ENCODE results near the gene PHC2. TPM values are rescaled to one million over a fixed set of nuclear protein-coding genes. Genes with fewer than 3 reads are reported as not detected.

The PHC2 gene
- total RNA-seq, 1 experiment from 2014 or later = 176 TPM

GRCh38 chr1:33390542-33390941 is 40.4 kb downstream of the PHC2 start:
- no TSS peak for BruUV-seq (replicated peaks)
- ChIA-PET POLR2A (no interaction called here), CTCF (no interaction called here)

More at GRCh38 chr1:33390542-33390941, 40.4 kb downstream of the PHC2 start:
- Histone ChIP-seq H2AFZ (ENCODE audit: low read depth, low read length, poor library complexity, severe bottlenecking) (no peak overlapping the region), H3K27ac (ENCODE audit: low read depth, low read length) (no peak overlapping the region), H3K4me2 (ENCODE audit: low read length) (no peak overlapping the region), H4K20me1 (ENCODE audit: insufficient read depth) (peaks cover 7% of the 10 kb centered on the region; the same call in 1 of the 2 replicates), H3K27me3 (ENCODE audit: insufficient read depth, low read length) (no peaks in the 10 kb centered on the region), H3K79me2 (ENCODE audit: insufficient read depth, low read length) (peaks cover 84% of the 10 kb centered on the region), H3K4me3 (replicated peaks in 1 of 2; ENCODE audit: low read depth in 1 of 2, low read length in 2 of 2) (no peak overlapping the region), H3K4me1 (ENCODE audit: control insufficient read depth in 1 of 2, insufficient read depth in 2 of 2, low read length in 2 of 2) (peaks cover 0 to 29% of the 10 kb centered on the region in 2 experiments; a peak in 2 of 4 replicates), H3K9me3 (ENCODE audit: control insufficient read depth in 1 of 2, insufficient read depth in 1 of 2, low read depth in 1 of 2, low read length in 2 of 2) (no peaks in the 10 kb centered on the region), H3K9me2 (ENCODE audit: insufficient read depth) (no peaks in the 10 kb centered on the region), H3K36me3 (ENCODE audit: control insufficient read depth in 1 of 2, insufficient read depth in 2 of 2, low read length in 2 of 2) (0 out of 4 replicates have a peak, but pooled peaks cover 0 to under 1% of the 10 kb centered on the region in 2 experiments), H3K9ac (ENCODE audit: low read length) (no peak overlapping the region)
- no peak for TF ChIP-seq SIN3A (IDR thresholded peaks at IDR 0.05; ENCODE audit: low read depth)
- TF ChIP-seq SRF (IDR thresholded peaks at IDR 0.05; ENCODE audit: low read depth) = no peak
- no peak for TF ChIP-seq POLR2A (IDR thresholded peaks at IDR 0.05; ENCODE audit: borderline replicate concordance, extremely low read depth, insufficient read depth, insufficient read length)
- no peak for TF ChIP-seq POLR2AphosphoS5 (IDR thresholded peaks at IDR 0.05; ENCODE audit: low read depth, low read length)
- TF ChIP-seq CTCF (IDR thresholded peaks at IDR 0.05 in 2 of 3, conservative IDR thresholded peaks at IDR 0.05 in 1 of 3; ENCODE audit: borderline replicate concordance in 1 of 3, insufficient read depth in 1 of 3, low read depth in 2 of 3, low read length in 2 of 3) = no peak
- TF ChIP-seq, protein P1, sequence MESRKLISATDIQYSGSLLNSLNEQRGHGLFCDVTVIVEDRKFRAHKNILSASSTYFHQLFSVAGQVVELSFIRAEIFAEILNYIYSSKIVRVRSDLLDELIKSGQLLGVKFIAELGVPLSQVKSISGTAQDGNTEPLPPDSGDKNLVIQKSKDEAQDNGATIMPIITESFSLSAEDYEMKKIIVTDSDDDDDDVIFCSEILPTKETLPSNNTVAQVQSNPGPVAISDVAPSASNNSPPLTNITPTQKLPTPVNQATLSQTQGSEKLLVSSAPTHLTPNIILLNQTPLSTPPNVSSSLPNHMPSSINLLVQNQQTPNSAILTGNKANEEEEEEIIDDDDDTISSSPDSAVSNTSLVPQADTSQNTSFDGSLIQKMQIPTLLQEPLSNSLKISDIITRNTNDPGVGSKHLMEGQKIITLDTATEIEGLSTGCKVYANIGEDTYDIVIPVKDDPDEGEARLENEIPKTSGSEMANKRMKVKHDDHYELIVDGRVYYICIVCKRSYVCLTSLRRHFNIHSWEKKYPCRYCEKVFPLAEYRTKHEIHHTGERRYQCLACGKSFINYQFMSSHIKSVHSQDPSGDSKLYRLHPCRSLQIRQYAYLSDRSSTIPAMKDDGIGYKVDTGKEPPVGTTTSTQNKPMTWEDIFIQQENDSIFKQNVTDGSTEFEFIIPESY (IDR thresholded peaks at IDR 0.05; ENCODE audit: extremely low read depth, insufficient replicate concordance, low read length) = no peak
- no peak for TF ChIP-seq ATF3 (IDR thresholded peaks at IDR 0.05)
- TF ChIP-seq ZFX (IDR thresholded peaks at IDR 0.05) = no peak
- TF ChIP-seq RAD21 (IDR thresholded peaks at IDR 0.05; ENCODE audit: low read depth) = no peak
- no peak for TF ChIP-seq JUND (IDR thresholded peaks at IDR 0.05)
- TF ChIP-seq CBX3 (IDR thresholded peaks at IDR 0.05; ENCODE audit: low read depth) = no peak
- TF ChIP-seq, protein P2, sequence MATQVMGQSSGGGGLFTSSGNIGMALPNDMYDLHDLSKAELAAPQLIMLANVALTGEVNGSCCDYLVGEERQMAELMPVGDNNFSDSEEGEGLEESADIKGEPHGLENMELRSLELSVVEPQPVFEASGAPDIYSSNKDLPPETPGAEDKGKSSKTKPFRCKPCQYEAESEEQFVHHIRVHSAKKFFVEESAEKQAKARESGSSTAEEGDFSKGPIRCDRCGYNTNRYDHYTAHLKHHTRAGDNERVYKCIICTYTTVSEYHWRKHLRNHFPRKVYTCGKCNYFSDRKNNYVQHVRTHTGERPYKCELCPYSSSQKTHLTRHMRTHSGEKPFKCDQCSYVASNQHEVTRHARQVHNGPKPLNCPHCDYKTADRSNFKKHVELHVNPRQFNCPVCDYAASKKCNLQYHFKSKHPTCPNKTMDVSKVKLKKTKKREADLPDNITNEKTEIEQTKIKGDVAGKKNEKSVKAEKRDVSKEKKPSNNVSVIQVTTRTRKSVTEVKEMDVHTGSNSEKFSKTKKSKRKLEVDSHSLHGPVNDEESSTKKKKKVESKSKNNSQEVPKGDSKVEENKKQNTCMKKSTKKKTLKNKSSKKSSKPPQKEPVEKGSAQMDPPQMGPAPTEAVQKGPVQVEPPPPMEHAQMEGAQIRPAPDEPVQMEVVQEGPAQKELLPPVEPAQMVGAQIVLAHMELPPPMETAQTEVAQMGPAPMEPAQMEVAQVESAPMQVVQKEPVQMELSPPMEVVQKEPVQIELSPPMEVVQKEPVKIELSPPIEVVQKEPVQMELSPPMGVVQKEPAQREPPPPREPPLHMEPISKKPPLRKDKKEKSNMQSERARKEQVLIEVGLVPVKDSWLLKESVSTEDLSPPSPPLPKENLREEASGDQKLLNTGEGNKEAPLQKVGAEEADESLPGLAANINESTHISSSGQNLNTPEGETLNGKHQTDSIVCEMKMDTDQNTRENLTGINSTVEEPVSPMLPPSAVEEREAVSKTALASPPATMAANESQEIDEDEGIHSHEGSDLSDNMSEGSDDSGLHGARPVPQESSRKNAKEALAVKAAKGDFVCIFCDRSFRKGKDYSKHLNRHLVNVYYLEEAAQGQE (IDR thresholded peaks at IDR 0.05; ENCODE audit: low read depth) = no peak
- TF ChIP-seq SP1 (IDR thresholded peaks at IDR 0.05; ENCODE audit: low read depth) = no peak
- TF ChIP-seq, protein P3, sequence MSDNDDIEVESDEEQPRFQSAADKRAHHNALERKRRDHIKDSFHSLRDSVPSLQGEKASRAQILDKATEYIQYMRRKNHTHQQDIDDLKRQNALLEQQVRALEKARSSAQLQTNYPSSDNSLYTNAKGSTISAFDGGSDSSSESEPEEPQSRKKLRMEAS (IDR thresholded peaks at IDR 0.05) = no peak
- TF ChIP-seq EZH2phosphoT487 (IDR thresholded peaks at IDR 0.05; ENCODE audit: borderline replicate concordance) = no peak
- TF ChIP-seq EGR1 (IDR thresholded peaks at IDR 0.05; ENCODE audit: low read depth) = no peak
- TF ChIP-seq TCF7L2 (IDR thresholded peaks at IDR 0.05; ENCODE audit: borderline replicate concordance, extremely low read depth, insufficient read depth, insufficient read length) = no peak
- no peak for DNase-seq (ENCODE audit: low read depth, low spot score)
- RAD21 ChIA-PET (ENCODE audit: low non-redundant PET in 1 of 2, low total read pairs in 2 of 2, uncharacterized antibody in 2 of 2, unreplicated experiment in 2 of 2) = no interaction called here
- intact Hi-C loops (cut with micrococcal nuclease) = no loop called here
- no peak for ATAC-seq

Data from HCT116 (cell line).